Esophagus squamous epithelium (tissue), 4 donors: ENCODE measurements around the gene CXCL14.
A peak's percentile ranks its signal among the peaks of the same experiment; 100 is the strongest.

Experiments
- CTCF ChIP-seq, 6 experiments: fragments of 450-650 bp in 4 of 6; fragments of 200-600 bp in 2 of 6; sonication (generic) in 2 of 6; IDR thresholded peaks; one replicate each; pipeline ENCODE4 v1.5.1; 2016 to 2019; ENCODE audit warnings: antibody characterized with exemption in 6 of 6, mild to moderate bottlenecking in 4 of 6, moderate library complexity in 4 of 6
- POLR2A ChIP-seq, 4 donors: fragments of 450-650 bp; IDR thresholded peaks; one replicate each; pipeline ENCODE4 v1.6.1; 2017; ENCODE audit warnings: antibody characterized with exemption in 4 of 4, mild to moderate bottlenecking in 4 of 4, moderate library complexity in 3 of 4

DNA sequence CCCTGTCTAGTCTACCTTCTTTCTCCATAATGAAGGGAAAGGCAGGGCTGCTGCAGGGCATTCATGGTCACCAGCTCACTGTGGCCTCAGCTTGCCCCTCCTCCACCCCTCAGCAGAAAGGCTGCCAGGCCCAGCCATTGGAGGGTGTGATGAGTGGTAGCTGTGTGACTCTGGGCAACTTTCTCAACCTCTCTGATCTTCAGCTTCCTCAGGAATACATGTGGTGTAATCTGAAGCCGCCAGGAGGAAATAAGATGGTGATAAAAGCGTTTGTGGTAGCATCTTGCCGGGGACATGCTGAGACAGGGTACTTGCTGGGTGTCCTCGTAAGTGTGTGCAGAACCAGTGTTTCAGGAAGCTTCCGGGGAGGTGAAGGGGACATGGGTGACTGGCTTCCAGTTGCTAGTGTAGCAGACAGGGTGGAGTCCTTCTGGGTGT is 9.8 kb downstream of the CXCL14 start:
- TF ChIP-seq CTCF (IDR thresholded peaks at IDR 0.05) = peak in 1 of 6 experiments; percentile 16
- TF ChIP-seq POLR2A (IDR thresholded peaks at IDR 0.05) = no peak
